NCI-H146 treated with DMSO at 0.1 percent for 48 hours (cell line): ENCODE data around the gene ZNF420.
A peak's percentile ranks its signal among the peaks of the same experiment; 100 is the strongest.

Experiments used
- DNase-seq: peaks from one replicate; lab custom pipeline; 2025; ENCODE audit not compliant: unreplicated experiment; lab: John Stamatoyannopoulos, UW

ZNF420 gene

DNA sequence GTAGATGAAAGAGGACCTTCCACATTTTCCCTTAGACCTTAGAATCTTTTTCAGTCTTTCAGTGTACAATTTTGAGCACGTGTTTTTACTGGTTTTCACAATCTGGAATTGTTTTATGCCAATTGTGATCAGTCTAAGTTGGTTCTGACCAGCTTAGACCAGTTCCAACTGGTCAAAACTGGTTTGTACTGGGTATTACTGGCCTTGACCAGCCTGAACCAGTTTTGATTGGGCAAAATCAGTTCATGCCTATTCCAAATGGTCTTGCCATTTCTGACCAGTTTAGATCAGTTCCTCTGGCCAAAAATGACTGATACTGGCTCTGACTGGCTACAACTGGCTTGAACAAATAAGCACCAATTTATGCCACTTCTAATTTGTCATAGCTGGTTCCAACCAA is 57.9 kb downstream of the ZNF420 start:
- DNase-seq = no peak

DNA sequence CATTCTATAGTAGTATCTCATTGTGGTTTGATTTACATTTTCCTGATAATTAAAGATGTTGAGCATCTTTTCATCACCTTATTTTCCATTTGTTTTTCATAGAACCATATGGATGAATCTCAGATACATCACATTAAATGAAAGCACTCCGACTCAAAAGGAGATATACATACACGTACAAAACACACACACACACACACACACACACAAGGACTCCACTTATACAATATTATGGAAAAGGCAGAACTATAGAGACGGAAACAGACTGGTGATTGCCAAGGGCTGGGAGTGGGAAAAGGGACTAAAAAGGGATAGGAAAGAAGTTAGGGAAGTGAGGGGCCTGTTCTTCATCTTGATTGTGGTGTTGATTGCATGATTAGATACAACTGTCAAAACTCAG is 70.0 kb downstream of the ZNF420 start:
- no peak for DNase-seq

DNA sequence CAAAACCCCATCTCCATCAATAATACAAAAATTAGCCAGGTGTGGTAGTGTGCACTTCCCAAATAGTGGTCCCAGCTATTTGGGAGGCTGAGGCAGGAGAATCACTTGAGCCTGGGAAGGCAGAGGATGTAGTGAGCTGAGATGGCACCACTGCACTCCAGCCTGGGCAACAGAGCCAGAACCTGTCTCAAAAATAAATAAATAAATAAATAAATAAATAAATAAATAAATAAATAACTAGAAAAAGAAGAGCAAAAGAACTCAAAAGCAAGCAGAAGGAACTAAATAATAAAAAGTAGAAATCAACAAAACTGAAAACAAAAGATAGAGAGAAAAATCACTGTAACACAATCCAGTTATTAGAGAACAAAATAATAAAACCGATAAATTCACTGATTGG is 81.9 kb downstream of the ZNF420 start:
- DNase-seq = no peak

DNA sequence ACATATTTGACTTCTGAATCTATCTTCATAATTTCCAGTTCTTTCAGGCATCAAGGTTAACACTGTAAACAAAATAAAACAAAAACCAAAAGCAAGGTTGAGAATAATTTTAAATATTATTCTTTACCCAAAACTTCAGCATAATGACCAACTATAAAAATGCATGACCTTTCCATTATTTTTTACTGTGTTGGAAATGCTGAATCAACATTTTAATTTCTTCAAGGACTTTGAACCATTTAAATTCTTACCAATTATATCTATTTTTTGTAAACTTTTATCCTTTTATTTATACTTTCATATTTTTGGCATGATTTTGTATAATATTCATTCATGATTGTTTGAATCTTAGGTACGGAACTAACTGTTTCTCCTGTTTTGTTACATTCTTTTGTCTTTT is 87.4 kb downstream of the ZNF420 start:
- no peak for DNase-seq

DNA sequence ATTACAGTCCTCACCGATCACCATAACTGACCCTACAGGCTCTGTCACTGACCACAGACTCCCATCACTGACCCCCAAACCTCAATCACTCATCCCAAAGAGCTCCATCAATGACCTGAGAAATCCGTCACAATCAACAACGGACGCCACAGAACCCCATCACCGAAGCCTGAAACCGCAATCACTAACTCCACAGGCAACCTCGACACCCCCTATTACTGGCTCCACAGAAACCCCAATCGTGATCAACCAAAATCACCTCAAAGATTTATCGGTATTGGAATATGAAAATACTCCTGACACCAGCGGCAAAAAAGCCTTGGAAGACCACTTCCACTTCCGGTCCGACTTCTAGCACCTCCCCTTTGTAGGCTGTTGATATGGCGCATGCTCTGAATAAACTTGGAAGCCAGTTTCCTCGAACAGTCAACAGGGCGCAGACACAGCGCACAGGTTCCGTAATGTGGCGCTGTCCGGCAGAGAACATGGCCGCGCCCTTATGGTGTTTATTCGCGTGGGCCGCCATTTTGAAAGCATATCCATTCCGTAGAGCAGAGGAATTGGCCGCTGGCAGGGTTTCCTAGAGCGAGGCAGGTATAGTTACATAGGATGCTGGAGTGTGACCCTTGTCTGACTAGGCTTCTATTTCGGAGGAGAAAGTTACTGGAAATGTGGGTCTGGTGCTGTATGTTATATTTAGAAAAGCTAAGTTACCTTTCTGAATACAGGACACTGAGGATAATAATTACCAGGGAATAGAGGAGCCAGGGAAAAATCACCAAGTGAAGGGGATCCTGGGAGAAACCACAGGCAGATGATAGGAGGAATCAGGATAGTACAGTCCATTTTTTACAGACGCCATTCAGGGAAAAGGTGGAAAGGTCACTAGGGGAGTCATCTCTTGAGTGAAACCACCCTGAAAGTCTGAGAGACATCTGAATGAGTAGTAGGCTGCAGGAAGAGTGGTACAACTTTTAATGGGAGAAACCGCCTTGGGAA is 94.4 kb downstream of the ZNF420 start, which contains the start of gene ZNF585A:
TSS of gene ZNF585A (minus strand) at position 328 of the 999 bp plus-strand sequence. CDS start 2,785 bp downstream, outside the sequence.
- DNase-seq = peak; percentile 98
